CD14-positive monocyte (primary cell): ENCODE results near the gene SNX11. TPM values are rescaled to one million over a fixed set of nuclear protein-coding genes. Genes with fewer than 3 reads are reported as not detected.

ENCODE experiments used
- DNase-seq, 3 donors: peaks; one replicate each; pipeline ENCODE4 v3.0.0-alpha.2; 2011 to 2022
- H2AFZ ChIP-seq: 2 replicates; pipeline ENCODE4 v1.6.0; 2012; ENCODE audit warnings: mild to moderate bottlenecking, low read depth, low read length, inconsistent platforms; ENCODE audit not compliant: insufficient read depth, poor library complexity, severe bottlenecking
- H3K27ac ChIP-seq, 2 donors: 1 replicate in 1 of 2; 2 replicates in 1 of 2; pipeline ENCODE4 v1.5.1; 2012 to 2013; ENCODE audit warnings: low read length in 2 of 2, control low read depth in 1 of 2, inconsistent platforms in 1 of 2, low read depth in 1 of 2, mild to moderate bottlenecking in 1 of 2
- H3K27me3 ChIP-seq, 2 donors: one replicate each; pipeline versions ENCODE4 v1.6.0 to v1.6.1; 2011 to 2013; ENCODE audit warnings: low read length in 2 of 2; ENCODE audit not compliant: control insufficient read depth in 2 of 2, insufficient read depth in 2 of 2
- H3K36me3 ChIP-seq, 2 donors: replicated peaks in 1 of 2; 1 replicate in 1 of 2; 2 replicates in 1 of 2; pipeline versions ENCODE4 v1.5.1 to v1.6.1; 2012 to 2013; ENCODE audit warnings: low read length in 2 of 2, control low read depth in 1 of 2, inconsistent platforms in 1 of 2, mild to moderate bottlenecking in 1 of 2; ENCODE audit not compliant: insufficient read depth in 2 of 2, control insufficient read depth in 1 of 2
- H3K4me1 ChIP-seq, 2 donors: 1 replicate in 1 of 2; 2 replicates in 1 of 2; pipeline versions ENCODE4 v1.5.1 to v1.6.1; 2012 to 2013; ENCODE audit warnings: low read length in 2 of 2, control low read depth in 1 of 2, inconsistent platforms in 1 of 2, mild to moderate bottlenecking in 1 of 2, moderate library complexity in 1 of 2; ENCODE audit not compliant: insufficient read depth in 2 of 2, control insufficient read depth in 1 of 2
- H3K4me2 ChIP-seq: replicated peaks from 2 replicates; pipeline ENCODE3; 2012; ENCODE audit warnings: low read length, moderate library complexity, mild to moderate bottlenecking; ENCODE audit not compliant: poor library complexity, severe bottlenecking; ENCODE audit errors: extremely low read depth
- H3K4me3 ChIP-seq, 3 experiments: fragments of 200-600 bp in 1 of 3; sonication (generic) in 1 of 3; replicated peaks in 1 of 3; 1 replicate in 2 of 3; 2 replicates in 1 of 3; pipeline ENCODE4 v1.5.1; 2011 to 2013; ENCODE audit warnings: low read length in 3 of 3, mild to moderate bottlenecking in 3 of 3, control low read depth in 2 of 3, low read depth in 2 of 3, inconsistent platforms in 1 of 3, moderate library complexity in 1 of 3
- H3K79me2 ChIP-seq: 2 replicates; pipeline ENCODE4 v1.6.0; 2012; ENCODE audit warnings: mild to moderate bottlenecking, control low read depth, inconsistent platforms, low read length, moderate library complexity; ENCODE audit not compliant: insufficient read depth
- H3K9ac ChIP-seq: 2 replicates; pipeline ENCODE4 v1.6.0; 2017; ENCODE audit warnings: low read length, mild to moderate bottlenecking; ENCODE audit not compliant: insufficient read depth, poor library complexity, severe bottlenecking
- H3K9me3 ChIP-seq, 2 donors: replicated peaks in 1 of 2; 1 replicate in 1 of 2; 2 replicates in 1 of 2; pipeline versions ENCODE4 v1.5.1 to v1.6.1; 2012 to 2013; ENCODE audit warnings: low read length in 2 of 2, control low read depth in 1 of 2; ENCODE audit not compliant: control insufficient read depth in 1 of 2, insufficient read depth in 1 of 2
- H4K20me1 ChIP-seq: 2 replicates; pipeline ENCODE4 v1.6.0; 2012; ENCODE audit warnings: mild to moderate bottlenecking, low read length, control low read depth, moderate library complexity; ENCODE audit not compliant: insufficient read depth
- H3K27ac Mint-ChIP-seq, 7 donors: one replicate each; pipeline ENCODE4 v1.8.0; 2020; ENCODE audit warnings: mild to moderate bottlenecking in 7 of 7, mixed read lengths in 7 of 7, moderate library complexity in 6 of 7, inconsistent platforms in 2 of 7
- H3K27me3 Mint-ChIP-seq, 3 donors: one replicate each; pipeline ENCODE4 v1.8.0; 2021 to 2022; ENCODE audit warnings: low read depth in 3 of 3, mild to moderate bottlenecking in 3 of 3, mixed read lengths in 3 of 3, moderate library complexity in 3 of 3, inconsistent platforms in 1 of 3
- H3K36me3 Mint-ChIP-seq, 2 donors: one replicate each; pipeline ENCODE4 v1.8.0; 2020; ENCODE audit warnings: mixed read lengths in 2 of 2, inconsistent platforms in 1 of 2, mild to moderate bottlenecking in 1 of 2
- H3K4me1 Mint-ChIP-seq: one replicate; pipeline ENCODE4 v1.8.0; 2020; ENCODE audit warnings: mild to moderate bottlenecking, mixed read lengths
- H3K4me3 Mint-ChIP-seq, 2 donors: one replicate each; pipeline ENCODE4 v1.8.0; 2020; ENCODE audit warnings: mild to moderate bottlenecking in 2 of 2, mixed read lengths in 2 of 2, moderate library complexity in 1 of 2
- H3K9me3 Mint-ChIP-seq, 7 donors: one replicate each; pipeline ENCODE4 v1.8.0; 2020 to 2022; ENCODE audit warnings: mixed read lengths in 7 of 7, mild to moderate bottlenecking in 6 of 7, moderate library complexity in 6 of 7, inconsistent platforms in 2 of 7
- WGBS: methylation state at CpG from one replicate; pipeline ENCODE4 v1.1.5; 2013; ENCODE audit warnings: missing lambda C conversion rate; ENCODE audit not compliant: insufficient coverage; 5-methylcytosine and 5-hydroxymethylcytosine counted together
- intact Hi-C, 2 donors: fragments of 100-400 bp; cut with micrococcal nuclease; formaldehyde crosslinking; loops; one replicate each; pipeline versions ENCODE4 v1.15.0 to v1.15.1; 2023
- polyA plus RNA-seq, 3 donors: library from polyadenylated mRNA; depleted of rRNA in 1 of 3; unstranded in 2 of 3; stranded (reverse) in 1 of 3; fragments of 300-500 nt in 2 of 3; fragments of >200 nt in 1 of 3; fragmentation: Illumina TruSeq in 2 of 3; gene quantifications; 1 replicate in 2 of 3; 2 replicates in 1 of 3; pipeline ENCODE4 v1.2.3, GENCODE V29; 2012 to 2021
- TF ChIP-seq, protein P1 (sequence below): fragments of 200-600 bp; IDR thresholded peaks from one replicate; pipeline ENCODE4 v1.8.0; 2022; ENCODE audit warnings: antibody characterized with exemption, mild to moderate bottlenecking

SNX11 gene
- polyA plus RNA-seq, 3 donors, result 34.3 to 49.3 (median 48.4) TPM

- no peak for DNase-seq
- no peak overlapping the region for H2AFZ ChIP-seq
- no peaks in the 10 kb centered on the region for H3K79me2 ChIP-seq
- TF ChIP-seq, protein P1, sequence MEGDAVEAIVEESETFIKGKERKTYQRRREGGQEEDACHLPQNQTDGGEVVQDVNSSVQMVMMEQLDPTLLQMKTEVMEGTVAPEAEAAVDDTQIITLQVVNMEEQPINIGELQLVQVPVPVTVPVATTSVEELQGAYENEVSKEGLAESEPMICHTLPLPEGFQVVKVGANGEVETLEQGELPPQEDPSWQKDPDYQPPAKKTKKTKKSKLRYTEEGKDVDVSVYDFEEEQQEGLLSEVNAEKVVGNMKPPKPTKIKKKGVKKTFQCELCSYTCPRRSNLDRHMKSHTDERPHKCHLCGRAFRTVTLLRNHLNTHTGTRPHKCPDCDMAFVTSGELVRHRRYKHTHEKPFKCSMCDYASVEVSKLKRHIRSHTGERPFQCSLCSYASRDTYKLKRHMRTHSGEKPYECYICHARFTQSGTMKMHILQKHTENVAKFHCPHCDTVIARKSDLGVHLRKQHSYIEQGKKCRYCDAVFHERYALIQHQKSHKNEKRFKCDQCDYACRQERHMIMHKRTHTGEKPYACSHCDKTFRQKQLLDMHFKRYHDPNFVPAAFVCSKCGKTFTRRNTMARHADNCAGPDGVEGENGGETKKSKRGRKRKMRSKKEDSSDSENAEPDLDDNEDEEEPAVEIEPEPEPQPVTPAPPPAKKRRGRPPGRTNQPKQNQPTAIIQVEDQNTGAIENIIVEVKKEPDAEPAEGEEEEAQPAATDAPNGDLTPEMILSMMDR, result no peak
- WGBS, result no CpG with 5 or more reads among the region's 3 CpGs
- peaks cover 10 to 13% of the 10 kb centered on the region in 2 donors for H3K4me1 ChIP-seq
- no peak overlapping the region for H3K4me3 ChIP-seq
- peak overlapping the region in 1 of 2 donors; percentile 31 for H3K4me3 Mint-ChIP-seq
- H3K36me3 Mint-ChIP-seq, result no peaks in the 10 kb centered on the region
- H3K4me2 ChIP-seq, result no peak overlapping the region
- H3K36me3 ChIP-seq, result no peaks in the 10 kb centered on the region
- no peak overlapping the region for H3K9ac ChIP-seq
- peaks cover 10% of the 10 kb centered on the region for H3K4me1 Mint-ChIP-seq
- no peaks in the 10 kb centered on the region for H3K9me3 ChIP-seq
- H3K9me3 Mint-ChIP-seq, result no peaks in the 10 kb centered on the region
- H3K27ac ChIP-seq, result no peak overlapping the region
- peaks cover 26 to 34% (median 29%) of the 10 kb centered on the region in 3 donors for H3K27me3 Mint-ChIP-seq
- no peaks in the 10 kb centered on the region for H4K20me1 ChIP-seq
- peaks cover 14 to 19% of the 10 kb centered on the region in 2 donors for H3K27me3 ChIP-seq
- no peak overlapping the region for H3K27ac Mint-ChIP-seq
- intact Hi-C loops, result no loop called here
Measured at GRCh38 chr17:48144976-48145798, 37.6 kb downstream of the SNX11 start.

DNA sequence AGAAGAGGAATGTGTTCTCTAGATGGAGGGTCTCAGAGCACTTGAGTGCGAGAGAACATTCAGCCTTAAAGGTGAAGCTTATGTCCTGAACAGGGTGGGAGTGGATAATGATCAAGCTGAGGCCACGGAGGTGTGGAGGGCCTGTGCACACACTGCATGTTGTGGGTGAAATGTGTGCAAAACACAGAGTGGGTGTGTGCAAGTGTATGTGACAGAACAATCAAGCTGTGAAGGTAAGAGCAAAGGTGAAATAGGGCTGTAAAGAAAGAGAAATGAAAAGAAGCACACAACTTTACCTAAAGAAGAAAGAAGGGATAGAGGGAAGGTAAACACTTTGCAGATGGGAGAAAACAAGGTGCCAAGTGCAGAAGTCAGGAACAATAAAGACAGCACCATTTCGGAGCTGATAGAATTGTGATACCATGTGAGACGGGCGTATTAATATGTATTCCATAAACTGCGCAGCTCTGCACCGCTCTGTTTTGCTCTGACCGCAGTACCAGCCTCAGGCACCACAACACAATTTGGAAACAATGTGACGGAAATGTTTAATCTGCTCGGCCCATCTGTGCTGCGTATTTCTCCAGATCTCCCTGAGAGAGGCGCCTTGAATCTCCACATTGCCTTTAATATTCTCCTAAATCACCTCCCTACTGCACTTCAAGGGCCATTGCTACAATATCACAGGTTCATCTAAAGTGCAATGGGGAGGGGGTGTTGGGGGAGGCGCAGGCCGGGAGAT, 40.6 kb downstream of the SNX11 start:
- WGBS, result 64% methylated on average over 8 of the region's 14 CpGs
- Histone ChIP-seq H3K4me1 (no peaks in the 10 kb centered on the region), H4K20me1 (no peaks in the 10 kb centered on the region), H3K9me3 (no peaks in the 10 kb centered on the region), H3K27ac (no peak overlapping the region), H3K79me2 (no peaks in the 10 kb centered on the region), H3K4me2 (no peak overlapping the region), H3K36me3 (no peaks in the 10 kb centered on the region), H3K9ac (no peak overlapping the region), H2AFZ (no peak overlapping the region), H3K4me3 (no peak overlapping the region), H3K27me3 (peaks cover 23 to 33% of the 10 kb centered on the region in 2 donors)
- peaks cover 30 to 40% (median 33%) of the 10 kb centered on the region in 3 donors for H3K27me3 Mint-ChIP-seq
- no peak overlapping the region for H3K27ac Mint-ChIP-seq
- TF ChIP-seq, protein P1, result no peak
- H3K4me3 Mint-ChIP-seq, result peak overlapping the region in 1 of 2 donors; percentile 56
- DNase-seq, result no peak
- H3K4me1 Mint-ChIP-seq, result no peaks in the 10 kb centered on the region
- H3K9me3 Mint-ChIP-seq, result no peaks in the 10 kb centered on the region
- no peaks in the 10 kb centered on the region for H3K36me3 Mint-ChIP-seq
- intact Hi-C loops, result no loop called here
